HG02870 (cell line): ENCODE results near the gene DUSP15.

Source experiments
- ATAC-seq: cut with Tn5 transposase; IDR thresholded peaks from one replicate; pipeline ENCODE4 v1.9.1; 2021; ENCODE audit warnings: mild to moderate bottlenecking, moderate library complexity; ENCODE audit not compliant: unreplicated experiment

DUSP15 gene

GRCh38 chr20:31894980-31895675 lies 24.8 kb upstream of the DUSP15 start:
- peak; percentile 99 for ATAC-seq

GRCh38 chr20:31890646-31891045 lies 20.3 kb upstream of the DUSP15 start:
- no peak for ATAC-seq

- no peak for ATAC-seq
Measured at GRCh38 chr20:31883829-31884228, 13.5 kb upstream of the DUSP15 start.

GRCh38 chr20:31881945-31882344 lies 11.6 kb upstream of the DUSP15 start:
- ATAC-seq: no peak

- ATAC-seq: peak; percentile 92
Measured at GRCh38 chr20:31879143-31879987, 9.0 kb upstream of the DUSP15 start.

- ATAC-seq: no peak
Measured at GRCh38 chr20:31877684-31878083, 7.4 kb upstream of the DUSP15 start.

GRCh38 chr20:31875671-31876070 lies 5.3 kb upstream of the DUSP15 start:
- no peak for ATAC-seq

- ATAC-seq: no peak
Measured at GRCh38 chr20:31872406-31872805, 2.1 kb upstream of the DUSP15 start.

- no peak for ATAC-seq
Measured at GRCh38 chr20:31871618-31871954, 1.3 kb upstream of the DUSP15 start.

GRCh38 chr20:31870726-31871617 lies 645 bp upstream of the DUSP15 start:
- ATAC-seq: no peak

GRCh38 chr20:31869673-31869941 lies 720 bp downstream of the DUSP15 start:
- no peak for ATAC-seq

- no peak for ATAC-seq
Measured at GRCh38 chr20:31868853-31869672, 1.3 kb downstream of the DUSP15 start.

GRCh38 chr20:31866221-31866620 lies 4.1 kb downstream of the DUSP15 start:
- ATAC-seq: no peak

- ATAC-seq: no peak
Measured at GRCh38 chr20:31864521-31865400, 5.6 kb downstream of the DUSP15 start.

GRCh38 chr20:31863296-31864085 lies 6.8 kb downstream of the DUSP15 start:
- no peak for ATAC-seq

- ATAC-seq: no peak
Measured at GRCh38 chr20:31862506-31862905, 7.8 kb downstream of the DUSP15 start.

- no peak for ATAC-seq
Measured at GRCh38 chr20:31862157-31862470, 8.2 kb downstream of the DUSP15 start.

- no peak for ATAC-seq
Measured at GRCh38 chr20:31861385-31862156, 8.8 kb downstream of the DUSP15 start.

- no peak for ATAC-seq
Measured at GRCh38 chr20:31861135-31861384, 9.3 kb downstream of the DUSP15 start.
